ENCODE measurements around the gene CRYBB3.
"Not testable (repeated sequence)": the region's sequence is repeated elsewhere in the genome, so short reads cannot be mapped to it uniquely, and the experiment has no call there.

The CRYBB3 gene

GRCh38 chr22:25174888-25175411 is 24.7 kb upstream of the CRYBB3 start:
- DNase-seq (ENCODE audit: low read depth) = no peak

- DNase-seq (ENCODE audit: low read depth) = no peak
Measured at GRCh38 chr22:25176175-25176574, 23.5 kb upstream of the CRYBB3 start.

GRCh38 chr22:25176799-25177198 is 22.9 kb upstream of the CRYBB3 start:
- DNase-seq (ENCODE audit: low read depth) = no peak

- no peak for DNase-seq (ENCODE audit: low read depth)
Measured at GRCh38 chr22:25177226-25177625, 22.4 kb upstream of the CRYBB3 start.

- no peak for DNase-seq (ENCODE audit: low read depth)
Measured at GRCh38 chr22:25177895-25178294, 21.8 kb upstream of the CRYBB3 start.

GRCh38 chr22:25178348-25178747 is 21.3 kb upstream of the CRYBB3 start:
- DNase-seq (ENCODE audit: low read depth) = not testable (repeated sequence)

DNA sequence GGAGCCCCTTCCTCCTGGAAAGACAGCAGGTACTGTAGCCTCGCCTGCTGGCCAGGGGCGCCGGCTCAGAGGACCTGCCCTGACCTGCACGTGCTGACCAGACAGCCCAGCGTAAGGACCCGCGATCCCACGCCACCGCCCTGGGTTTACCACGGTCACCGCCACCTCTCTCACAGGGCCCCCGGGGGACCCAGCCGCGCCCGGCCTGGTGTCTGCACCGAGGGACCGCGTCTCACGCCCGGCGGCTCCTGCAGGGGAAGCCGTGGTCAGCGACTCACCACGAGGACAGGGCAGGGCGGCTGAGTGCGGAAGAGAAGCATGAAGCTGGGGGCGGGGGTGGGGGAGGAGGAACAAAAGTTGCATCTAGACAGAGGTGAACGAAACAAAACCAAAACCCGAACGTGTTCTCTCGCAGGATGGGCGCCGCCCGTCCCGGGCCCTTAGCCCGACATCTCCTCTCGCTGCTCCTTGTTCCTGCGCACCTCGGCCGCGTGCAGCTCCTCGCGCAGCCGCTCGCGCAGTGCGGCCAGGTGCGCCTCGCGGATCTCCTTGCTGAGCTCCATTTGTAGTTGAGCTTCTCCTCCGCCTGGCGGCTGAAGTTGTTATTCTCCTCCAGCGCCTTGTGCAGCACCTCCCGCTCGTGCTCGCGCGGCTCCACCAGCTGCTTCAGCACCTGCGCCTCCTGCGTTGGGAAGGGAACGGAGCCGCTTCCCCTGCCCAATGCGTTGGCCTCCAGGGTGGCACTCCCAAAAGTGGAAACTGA is 20.6 kb upstream of the CRYBB3 start:
- DNase-seq (ENCODE audit: low read depth) = not testable (repeated sequence)

DNA sequence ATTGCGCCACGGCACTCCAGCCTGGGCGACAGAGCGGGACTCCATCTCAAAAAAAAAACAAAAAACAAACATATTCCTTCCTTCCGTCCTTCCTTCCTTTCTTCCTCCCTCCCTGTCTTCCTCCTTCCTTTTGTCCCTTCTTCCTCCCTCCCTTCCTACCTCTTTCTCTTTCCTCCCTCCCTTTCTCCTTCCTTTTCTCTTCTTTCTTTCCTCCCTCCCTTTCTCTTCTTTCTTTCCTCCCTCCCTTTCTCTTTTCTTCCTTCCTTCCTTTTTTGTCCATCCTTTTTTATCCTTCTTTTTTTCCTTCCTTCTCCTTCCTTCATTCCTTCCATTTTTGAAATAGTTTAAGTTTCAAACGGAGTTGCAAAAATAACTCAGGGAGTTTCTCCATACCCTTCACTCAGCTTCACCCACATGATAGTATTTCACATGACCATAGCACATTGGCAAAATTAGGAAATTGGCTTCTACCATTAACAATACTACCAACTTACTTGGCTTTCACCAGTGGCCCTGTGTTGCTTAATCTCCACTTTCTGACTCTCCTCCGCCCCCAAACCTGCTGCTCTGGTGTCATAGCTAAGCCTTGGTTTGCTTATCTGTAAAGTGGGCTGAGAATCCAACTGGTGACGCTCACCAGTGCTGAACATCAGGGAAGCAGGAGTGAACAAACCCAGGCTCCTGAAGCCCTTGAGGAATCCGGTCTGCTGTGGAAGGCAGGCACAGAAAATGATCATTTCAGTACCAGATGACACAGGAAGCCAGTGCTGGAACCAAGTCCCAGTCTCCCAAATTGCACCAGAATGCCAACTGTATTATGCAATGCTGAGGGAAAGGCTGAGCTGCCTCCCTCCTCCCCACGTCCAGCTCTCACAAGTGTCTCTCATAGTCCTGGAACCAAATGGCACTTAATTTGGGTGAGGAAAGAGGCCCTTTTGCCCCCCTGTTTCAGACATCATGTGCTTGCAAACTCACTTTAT is 17.2 kb upstream of the CRYBB3 start:
- DNase-seq (ENCODE audit: low read depth) = no peak

DNA sequence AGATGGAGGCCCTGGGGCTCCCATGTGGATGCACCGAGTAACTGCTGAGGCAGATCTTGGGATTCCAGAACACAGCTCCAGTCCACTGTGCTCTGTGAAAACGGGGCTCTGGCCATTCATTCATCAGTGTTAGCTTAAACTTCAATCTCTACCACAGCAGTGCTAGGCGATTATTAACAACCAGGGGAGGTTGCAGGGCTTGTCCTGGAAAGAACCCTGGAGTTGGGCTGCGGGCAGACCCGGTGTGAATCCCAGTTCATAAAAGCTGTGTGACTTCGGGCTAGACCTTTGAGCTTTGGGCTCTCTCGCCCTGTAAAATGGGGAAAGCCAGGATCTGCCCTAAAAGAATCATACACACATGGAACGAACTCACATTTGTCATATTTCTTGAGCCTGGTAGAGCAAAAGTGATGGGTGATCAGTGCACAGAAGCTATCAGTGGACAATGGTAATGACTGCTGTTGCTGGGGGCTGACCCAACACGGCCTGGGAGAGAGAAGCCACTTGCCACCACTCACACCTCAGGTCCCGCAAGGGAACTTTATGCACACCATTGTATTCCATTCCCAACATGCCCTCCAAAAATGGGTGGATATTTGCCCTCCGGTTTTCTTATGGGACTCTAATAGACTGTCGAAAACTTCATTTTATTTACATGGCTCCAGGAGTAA is 15.6 kb upstream of the CRYBB3 start:
- DNase-seq (ENCODE audit: low read depth) = no peak

- no peak for DNase-seq (ENCODE audit: low read depth)
Measured at GRCh38 chr22:25186140-25186539, 13.5 kb upstream of the CRYBB3 start.

DNA sequence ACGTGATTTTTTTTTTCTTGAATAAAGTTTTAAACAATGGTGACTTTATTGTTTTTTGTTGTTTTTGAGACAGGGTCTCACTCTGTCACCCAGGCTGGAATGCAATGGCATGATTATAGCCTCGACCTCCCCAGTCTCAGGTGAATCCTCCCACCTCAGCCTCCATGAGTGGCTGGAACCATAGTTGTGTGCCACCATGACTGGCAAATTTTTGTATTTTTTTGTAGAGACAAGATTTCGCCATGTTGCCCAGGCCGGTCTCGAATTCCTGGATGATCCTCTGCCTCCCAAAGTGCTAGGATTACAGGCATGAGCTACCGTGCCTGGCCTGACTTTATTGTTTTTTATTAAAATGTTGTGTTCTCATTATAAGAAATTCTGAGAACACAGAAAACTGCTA is 12.2 kb upstream of the CRYBB3 start:
- DNase-seq (ENCODE audit: low read depth) = no peak

- no peak for DNase-seq (ENCODE audit: low read depth)
Measured at GRCh38 chr22:25192406-25192805, 7.3 kb upstream of the CRYBB3 start.

DNA sequence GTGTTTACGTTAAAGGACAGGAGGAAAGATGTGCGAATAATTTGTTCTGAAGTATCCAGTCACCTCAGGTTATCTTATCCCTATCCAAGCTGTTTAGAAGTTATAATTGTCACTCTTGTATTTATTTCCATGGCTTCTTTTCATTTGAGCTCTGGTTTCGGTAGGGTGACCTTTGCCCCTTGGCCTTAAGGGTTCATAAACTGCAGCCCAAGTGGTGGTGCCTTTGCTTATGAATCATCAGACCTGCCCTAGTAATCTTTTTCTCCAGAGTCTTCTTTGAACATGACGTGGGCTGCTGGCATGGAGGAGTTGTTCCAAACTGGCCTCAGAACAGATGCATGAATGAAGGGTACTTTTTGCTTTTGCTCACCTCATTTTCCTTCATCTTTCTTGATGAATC is 6.5 kb upstream of the CRYBB3 start:
- no peak for DNase-seq (ENCODE audit: low read depth)

GRCh38 chr22:25193548-25193947 is 6.1 kb upstream of the CRYBB3 start:
- no peak for DNase-seq (ENCODE audit: low read depth)

- no peak for DNase-seq (ENCODE audit: low read depth)
Measured at GRCh38 chr22:25196326-25196725, 3.3 kb upstream of the CRYBB3 start.

DNA sequence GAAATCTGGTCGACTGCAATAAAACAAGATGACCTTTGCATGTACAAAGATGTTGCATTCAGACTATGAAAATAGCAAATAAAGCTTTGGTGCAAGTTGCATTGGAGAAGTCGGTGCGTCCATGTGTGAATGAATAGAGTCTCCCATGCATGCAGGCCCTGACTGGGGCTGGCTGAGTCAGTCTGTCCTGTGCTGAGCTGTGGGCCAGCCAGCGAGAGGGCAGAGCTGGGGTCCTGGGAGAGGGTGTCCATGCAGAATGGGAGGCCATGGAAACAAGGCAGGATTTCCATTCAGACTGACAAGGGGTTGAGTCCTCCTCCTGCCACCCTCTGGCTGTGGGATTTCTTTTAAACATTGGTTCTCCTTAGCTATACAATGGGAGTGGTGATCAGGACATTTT is 2.3 kb upstream of the CRYBB3 start:
- DNase-seq (ENCODE audit: low read depth) = no peak

- DNase-seq (ENCODE audit: low read depth) = no peak
Measured at GRCh38 chr22:25200967-25201366, 1.3 kb downstream of the CRYBB3 start.

DNA sequence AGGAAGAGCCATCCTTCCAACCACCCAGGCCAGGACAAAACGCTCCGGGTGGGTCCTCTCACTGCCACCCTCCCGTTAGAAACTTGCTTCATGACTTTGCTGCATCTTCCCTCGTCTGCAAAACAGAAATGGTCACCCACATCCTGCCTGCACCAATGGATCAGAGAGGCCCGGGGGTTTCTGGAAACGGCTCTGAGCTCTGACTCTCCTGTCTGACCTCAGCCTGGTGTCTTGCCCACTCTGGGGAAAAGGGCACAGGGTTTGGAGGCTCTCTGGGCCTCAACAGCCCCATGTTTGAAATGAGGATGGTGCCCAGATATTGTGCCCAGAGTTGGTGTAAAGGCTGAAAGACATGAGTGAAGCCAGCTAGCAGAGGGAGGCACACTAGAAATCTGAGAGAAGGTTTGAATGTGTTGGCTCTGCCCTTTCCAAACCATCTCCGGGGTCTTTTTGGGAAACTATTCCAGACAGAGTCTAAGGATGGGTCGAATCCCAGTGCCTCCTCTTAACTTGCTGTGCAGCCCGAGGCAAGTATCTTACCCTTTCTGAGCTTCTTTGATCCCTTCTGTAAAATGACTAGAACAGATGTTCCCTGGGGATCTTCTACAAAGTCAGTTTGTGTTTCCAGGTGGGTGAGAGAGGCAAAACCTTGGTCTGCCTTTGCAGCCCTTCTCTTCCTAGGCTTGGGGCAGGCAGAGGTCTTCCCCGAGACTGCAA is 2.1 kb downstream of the CRYBB3 start:
- no peak for DNase-seq (ENCODE audit: low read depth)

DNA sequence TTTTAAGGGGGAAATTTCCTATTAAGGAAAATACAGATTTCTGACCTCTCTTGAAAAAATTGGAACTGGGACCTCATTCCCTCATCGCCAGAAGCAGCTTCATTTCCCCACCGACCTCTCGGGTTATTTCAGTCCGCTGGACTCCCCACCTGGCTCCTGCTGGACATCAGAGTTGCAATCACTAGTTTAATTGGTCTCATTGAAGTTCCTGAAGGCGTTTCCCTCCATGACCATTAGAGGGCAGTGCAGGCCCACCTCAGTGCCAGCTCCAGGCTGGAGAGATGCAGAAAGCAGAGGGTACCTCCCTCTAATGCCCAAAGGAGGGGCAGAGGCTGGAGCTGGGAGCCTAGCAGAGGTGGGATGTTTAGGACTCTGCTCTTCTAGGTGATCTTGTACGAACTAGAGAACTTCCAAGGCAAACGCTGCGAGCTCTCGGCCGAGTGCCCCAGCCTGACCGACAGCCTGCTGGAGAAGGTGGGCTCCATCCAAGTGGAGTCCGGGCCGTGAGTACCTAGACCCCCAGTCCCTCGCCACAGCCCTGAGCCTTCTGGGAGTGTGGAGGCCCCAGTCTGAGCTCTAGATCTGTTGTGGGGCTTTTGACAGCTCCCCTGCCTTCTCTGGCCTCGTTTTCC is 2.7 kb downstream of the CRYBB3 start:
- peak; percentile 37 for DNase-seq (ENCODE audit: low read depth)

- no peak for DNase-seq (ENCODE audit: low read depth)
Measured at GRCh38 chr22:25203082-25203481, 3.4 kb downstream of the CRYBB3 start.

- not testable (repeated sequence) for DNase-seq (ENCODE audit: low read depth)
Measured at GRCh38 chr22:25204547-25204946, 4.9 kb downstream of the CRYBB3 start.
